SK-N-SH (cell line): ENCODE data around the gene LRP5. TPM values are rescaled to one million over a fixed set of nuclear protein-coding genes. Genes with fewer than 3 reads are reported as not detected.
"Not testable (repeated sequence)": the region's sequence is repeated elsewhere in the genome, so short reads cannot be mapped to it uniquely, and the experiment has no call there.

Source experiments
- CTCF ChIA-PET: fragments of 300-600, 350-600 bp; formaldehyde crosslinking; extraction: SDS; loops from one replicate; lab custom pipeline; 2021; lab: Yijun Ruan, JAX
- POLR2A ChIA-PET: fragments of 350-600 bp; sonication (Branson Sonifier 250); formaldehyde crosslinking; extraction: SDS; loops from one replicate; lab custom pipeline; 2020; ENCODE audit warnings: antibody characterized with exemption, inconsistent platforms; lab: Yijun Ruan, JAX
- DNase-seq: peaks from one replicate; pipeline ENCODE4 v3.0.0; 2012
- H2AFZ ChIP-seq: fragments of 200-600 bp; sonication (generic); 2 replicates; pipeline ENCODE4 v1.8.1; 2016; ENCODE audit warnings: antibody characterized with exemption, mild to moderate bottlenecking, low read depth
- H3F3A ChIP-seq: fragments of 200-600 bp; sonication (generic); replicated peaks from 2 replicates; pipeline ENCODE3; 2016; ENCODE audit warnings: antibody characterized with exemption, mild to moderate bottlenecking; ENCODE audit not compliant: insufficient read depth
- H3K27ac ChIP-seq, 2 experiments: fragments of 200-500 bp in 1 of 2; fragments of 200-600 bp in 1 of 2; sonication (Bioruptor generic) in 1 of 2; sonication (generic), shearing (Covaris generic) in 1 of 2; 2 replicates each; pipeline versions ENCODE4 v1.5.1 to v1.6.1; 2014 to 2016; ENCODE audit warnings: low read depth in 2 of 2, inconsistent platforms in 1 of 2, low read length in 1 of 2, mild to moderate bottlenecking in 1 of 2, mixed read lengths in 1 of 2
- H3K27me3 ChIP-seq: fragments of 200-600 bp; sonication (generic), shearing (Covaris generic); 2 replicates; pipeline ENCODE4 v1.6.1; 2016; ENCODE audit warnings: mixed run types; ENCODE audit not compliant: insufficient read depth
- H3K36me3 ChIP-seq, 2 experiments: fragments of 200-500 bp in 1 of 2; fragments of 200-600 bp in 1 of 2; sonication (Bioruptor generic) in 1 of 2; sonication (generic) in 1 of 2; replicated peaks in 1 of 2; 2 replicates each; pipeline versions ENCODE3 to v1.5.1; 2014 to 2016; ENCODE audit warnings: low read length in 1 of 2, mild to moderate bottlenecking in 1 of 2; ENCODE audit not compliant: insufficient read depth in 2 of 2, control insufficient read depth in 1 of 2
- H3K4me1 ChIP-seq, 2 experiments: fragments of 200-500 bp in 1 of 2; fragments of 200-600 bp in 1 of 2; sonication (Bioruptor generic) in 1 of 2; sonication (generic), shearing (Covaris generic) in 1 of 2; 2 replicates each; pipeline versions ENCODE4 v1.5.1 to v1.6.1; 2014 to 2016; ENCODE audit warnings: low read depth in 1 of 2, low read length in 1 of 2, mixed run types in 1 of 2; ENCODE audit not compliant: insufficient read depth in 2 of 2, control insufficient read depth in 1 of 2
- H3K4me2 ChIP-seq: fragments of 200-600 bp; sonication (generic), shearing (Covaris generic); 2 replicates; pipeline ENCODE4 v1.6.1; 2017; ENCODE audit warnings: mixed run types
- H3K4me3 ChIP-seq, 2 experiments: fragments of 200-500 bp in 1 of 2; fragments of 200-600 bp in 1 of 2; sonication (Bioruptor generic) in 1 of 2; sonication (generic), shearing (Covaris generic) in 1 of 2; 2 replicates each; pipeline versions ENCODE4 v1.5.1 to v1.8.1; 2014 to 2016; ENCODE audit warnings: low read depth in 2 of 2, inconsistent platforms in 1 of 2, low read length in 1 of 2, mild to moderate bottlenecking in 1 of 2, mixed read lengths in 1 of 2, moderate library complexity in 1 of 2
- H3K79me2 ChIP-seq: fragments of 200-600 bp; sonication (generic); 2 replicates; pipeline ENCODE4 v1.8.1; 2017; ENCODE audit warnings: mild to moderate bottlenecking; ENCODE audit not compliant: insufficient read depth
- H3K9ac ChIP-seq: fragments of 200-600 bp; sonication (generic); 2 replicates; pipeline ENCODE4 v1.6.1; 2017; ENCODE audit warnings: mixed run types
- H3K9me2 ChIP-seq: fragments of 200-600 bp; sonication (generic); 2 replicates; pipeline ENCODE4 v1.6.1; 2017; ENCODE audit warnings: mixed run types
- H3K9me3 ChIP-seq: fragments of 200-600 bp; sonication (generic); 2 replicates; pipeline ENCODE4 v1.6.1; 2017; ENCODE audit warnings: mixed run types, mild to moderate bottlenecking, moderate library complexity
- H4K20me1 ChIP-seq: fragments of 200-600 bp; sonication (generic); 2 replicates; pipeline ENCODE4 v1.6.1; 2017; ENCODE audit warnings: mild to moderate bottlenecking, mixed run types; ENCODE audit not compliant: insufficient read depth
- EZH2phosphoT487 ChIP-seq: fragments of 200-600 bp; sonication (generic); IDR thresholded peaks from 2 replicates; pipeline ENCODE4 v1.6.1; 2017; ENCODE audit warnings: low read depth, mixed run types, mild to moderate bottlenecking, antibody characterized with exemption, moderate library complexity, borderline replicate concordance
- FOXM1 ChIP-seq: IDR thresholded peaks from 2 replicates; pipeline ENCODE4 v1.4.0; 2012; ENCODE audit warnings: low read depth, mild to moderate bottlenecking
- JUND ChIP-seq: IDR thresholded peaks from 2 replicates; pipeline ENCODE4 v1.4.0; 2012
- NRF1 ChIP-seq: IDR thresholded peaks from 2 replicates; pipeline ENCODE4 v1.6.1; 2012; ENCODE audit warnings: low read depth, mild to moderate bottlenecking, low read length
- POLR2AphosphoS5 ChIP-seq: IDR thresholded peaks from 2 replicates; pipeline ENCODE4 v1.6.1; 2012; ENCODE audit warnings: low read depth, low read length
- RAD21 ChIP-seq: IDR thresholded peaks from 2 replicates; pipeline ENCODE4 v1.6.1; 2012; ENCODE audit warnings: mild to moderate bottlenecking, low read length
- RCOR1 ChIP-seq: fragments of 150-350 bp; IDR thresholded peaks from 2 replicates; pipeline ENCODE4 v1.6.1; 2017; ENCODE audit warnings: antibody characterized with exemption, low read length
- RXRA ChIP-seq: IDR thresholded peaks from 2 replicates; pipeline ENCODE4 v1.4.0; 2012; ENCODE audit warnings: low read depth, mild to moderate bottlenecking, borderline replicate concordance
- SMC3 ChIP-seq: IDR thresholded peaks from 2 replicates; pipeline ENCODE4 v1.6.1; 2012; ENCODE audit warnings: low read depth, low read length, improper control_type of control experiment
- TAF1 ChIP-seq: IDR thresholded peaks from 2 replicates; pipeline ENCODE4 v1.6.1; 2012; ENCODE audit warnings: low read depth, mild to moderate bottlenecking, low read length, moderate library complexity, borderline replicate concordance
- WGBS: methylation state at CpG from one replicate; pipeline ENCODE4 v1.1.6; 2017; ENCODE audit warnings: low lambda C conversion rate; 5-methylcytosine and 5-hydroxymethylcytosine counted together
- polyA plus RNA-seq, 3 experiments: library from polyadenylated mRNA; depleted of rRNA; stranded (reverse); fragments of >200 nt; gene quantifications; 2 replicates each; pipeline ENCODE4 v1.2.3, GENCODE V29; 2012
- TF ChIP-seq, protein P1 (sequence below): fragments of 200-600 bp; sonication (generic); IDR thresholded peaks from 2 replicates; pipeline ENCODE4 v1.6.1; 2017; ENCODE audit warnings: antibody characterized with exemption, mild to moderate bottlenecking, moderate library complexity
- TF ChIP-seq, protein P2 (sequence below): IDR thresholded peaks from 2 replicates; pipeline ENCODE4 v1.4.0; 2012; ENCODE audit warnings: low read depth, borderline replicate concordance
- TF ChIP-seq, protein P3 (sequence below): IDR thresholded peaks from 2 replicates; pipeline ENCODE4 v1.4.0; 2012; ENCODE audit warnings: low read depth, borderline replicate concordance

The LRP5 gene
- polyA plus RNA-seq, 1 of the 3 experiments (the other 2 are of a cell fraction) = 15.0 TPM

DNA sequence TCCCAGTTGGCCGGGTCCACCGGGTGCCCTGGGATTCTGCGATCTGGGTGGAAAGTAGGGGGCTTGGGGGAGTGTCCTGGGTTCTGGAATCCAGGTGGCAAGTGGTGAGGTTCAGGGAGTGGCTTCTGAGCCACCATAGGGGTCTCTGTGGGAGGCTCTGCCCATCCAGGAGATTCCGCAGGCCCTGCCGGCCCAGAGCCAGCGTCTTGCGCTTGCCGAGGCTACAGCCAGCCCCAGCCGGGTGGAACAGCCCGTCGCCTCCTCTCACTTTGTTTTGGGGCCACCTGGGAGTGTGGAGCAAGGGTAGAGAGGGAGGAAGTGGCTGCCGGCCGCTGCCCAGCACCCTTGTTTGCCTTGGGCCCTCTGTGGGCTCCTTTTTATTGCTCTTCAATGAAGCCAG lies 87.5 kb downstream of the LRP5 start:
- peaks cover 0 to 26% of the 10 kb centered on the region in 2 experiments; a peak in 2 of 4 replicates for H3K4me1 ChIP-seq
- H3K9ac ChIP-seq = no peak overlapping the region
- no peaks in the 10 kb centered on the region for H3K79me2 ChIP-seq
- H4K20me1 ChIP-seq = no peaks in the 10 kb centered on the region; the same call in 1 of the 2 replicates
- H3F3A ChIP-seq = no peaks in the 10 kb centered on the region
- peak overlapping the region in 1 of 2 experiments; percentile 88; a peak in 2 of 4 replicates for H3K27ac ChIP-seq
- no peaks in the 10 kb centered on the region for H3K9me2 ChIP-seq
- peaks cover 0 to 14% of the 10 kb centered on the region in 2 experiments for H3K36me3 ChIP-seq
- no peak overlapping the region for H3K4me2 ChIP-seq
- ChIA-PET CTCF (interaction anchor here (1.4 to 2.0 kb wide), 2 partner anchors 102 to 142 kb away, joined by 6 read pairs; no protein-coding TSS in a partner anchor), POLR2A (no interaction called here)
- no peak overlapping the region for H3K4me3 ChIP-seq
- H3K9me3 ChIP-seq = no peaks in the 10 kb centered on the region
- no peak for TF ChIP-seq SMC3
- TF ChIP-seq, protein P1, sequence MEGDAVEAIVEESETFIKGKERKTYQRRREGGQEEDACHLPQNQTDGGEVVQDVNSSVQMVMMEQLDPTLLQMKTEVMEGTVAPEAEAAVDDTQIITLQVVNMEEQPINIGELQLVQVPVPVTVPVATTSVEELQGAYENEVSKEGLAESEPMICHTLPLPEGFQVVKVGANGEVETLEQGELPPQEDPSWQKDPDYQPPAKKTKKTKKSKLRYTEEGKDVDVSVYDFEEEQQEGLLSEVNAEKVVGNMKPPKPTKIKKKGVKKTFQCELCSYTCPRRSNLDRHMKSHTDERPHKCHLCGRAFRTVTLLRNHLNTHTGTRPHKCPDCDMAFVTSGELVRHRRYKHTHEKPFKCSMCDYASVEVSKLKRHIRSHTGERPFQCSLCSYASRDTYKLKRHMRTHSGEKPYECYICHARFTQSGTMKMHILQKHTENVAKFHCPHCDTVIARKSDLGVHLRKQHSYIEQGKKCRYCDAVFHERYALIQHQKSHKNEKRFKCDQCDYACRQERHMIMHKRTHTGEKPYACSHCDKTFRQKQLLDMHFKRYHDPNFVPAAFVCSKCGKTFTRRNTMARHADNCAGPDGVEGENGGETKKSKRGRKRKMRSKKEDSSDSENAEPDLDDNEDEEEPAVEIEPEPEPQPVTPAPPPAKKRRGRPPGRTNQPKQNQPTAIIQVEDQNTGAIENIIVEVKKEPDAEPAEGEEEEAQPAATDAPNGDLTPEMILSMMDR = no peak
- no peak for TF ChIP-seq POLR2AphosphoS5
- TF ChIP-seq NRF1 = no peak
- TF ChIP-seq RXRA = no peak
- no peak for TF ChIP-seq TAF1
- TF ChIP-seq FOXM1 = no peak
- TF ChIP-seq JUND = no peak
- no peak for TF ChIP-seq RAD21
- no peak for TF ChIP-seq RCOR1
- TF ChIP-seq, protein P2, sequence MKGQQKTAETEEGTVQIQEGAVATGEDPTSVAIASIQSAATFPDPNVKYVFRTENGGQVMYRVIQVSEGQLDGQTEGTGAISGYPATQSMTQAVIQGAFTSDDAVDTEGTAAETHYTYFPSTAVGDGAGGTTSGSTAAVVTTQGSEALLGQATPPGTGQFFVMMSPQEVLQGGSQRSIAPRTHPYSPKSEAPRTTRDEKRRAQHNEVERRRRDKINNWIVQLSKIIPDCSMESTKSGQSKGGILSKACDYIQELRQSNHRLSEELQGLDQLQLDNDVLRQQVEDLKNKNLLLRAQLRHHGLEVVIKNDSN = no peak
- TF ChIP-seq EZH2phosphoT487 = no peak
- TF ChIP-seq, protein P3, sequence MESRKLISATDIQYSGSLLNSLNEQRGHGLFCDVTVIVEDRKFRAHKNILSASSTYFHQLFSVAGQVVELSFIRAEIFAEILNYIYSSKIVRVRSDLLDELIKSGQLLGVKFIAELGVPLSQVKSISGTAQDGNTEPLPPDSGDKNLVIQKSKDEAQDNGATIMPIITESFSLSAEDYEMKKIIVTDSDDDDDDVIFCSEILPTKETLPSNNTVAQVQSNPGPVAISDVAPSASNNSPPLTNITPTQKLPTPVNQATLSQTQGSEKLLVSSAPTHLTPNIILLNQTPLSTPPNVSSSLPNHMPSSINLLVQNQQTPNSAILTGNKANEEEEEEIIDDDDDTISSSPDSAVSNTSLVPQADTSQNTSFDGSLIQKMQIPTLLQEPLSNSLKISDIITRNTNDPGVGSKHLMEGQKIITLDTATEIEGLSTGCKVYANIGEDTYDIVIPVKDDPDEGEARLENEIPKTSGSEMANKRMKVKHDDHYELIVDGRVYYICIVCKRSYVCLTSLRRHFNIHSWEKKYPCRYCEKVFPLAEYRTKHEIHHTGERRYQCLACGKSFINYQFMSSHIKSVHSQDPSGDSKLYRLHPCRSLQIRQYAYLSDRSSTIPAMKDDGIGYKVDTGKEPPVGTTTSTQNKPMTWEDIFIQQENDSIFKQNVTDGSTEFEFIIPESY = no peak
- no peaks in the 10 kb centered on the region for H3K27me3 ChIP-seq
- DNase-seq = no peak
- WGBS = 92% methylated on average over 3 of the region's 13 CpGs
- no peak overlapping the region for H2AFZ ChIP-seq

DNA sequence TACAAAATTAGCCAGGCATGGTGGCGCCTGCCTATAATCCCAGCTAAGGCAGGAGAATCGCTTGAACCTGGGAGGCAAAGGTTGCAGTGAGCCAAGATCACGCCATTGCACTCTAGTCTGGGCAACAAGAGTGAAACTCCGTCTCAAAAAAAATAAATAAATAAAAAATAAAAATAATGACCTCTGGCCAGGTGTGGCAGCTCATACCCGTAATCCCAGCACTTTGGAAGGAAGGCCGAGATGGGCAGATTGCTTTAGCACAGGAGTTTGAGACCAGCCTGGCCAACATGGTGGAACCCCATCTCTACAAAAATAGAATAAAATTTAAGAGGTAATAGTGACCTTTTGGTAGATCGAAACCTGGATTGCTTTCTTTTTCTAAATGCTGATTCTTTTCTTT lies 88.2 kb downstream of the LRP5 start:
- CTCF ChIA-PET = interaction anchor here (1.7 to 2.6 kb wide), 3 partner anchors 17 to 143 kb away, joined by 4 to 9 read pairs (median 6); no protein-coding TSS in a partner anchor
- POLR2A ChIA-PET = not testable (repeated sequence)

More for the DNA sequence above, 88.2 kb downstream of the LRP5 start:
- H2AFZ ChIP-seq, H3K9me2 ChIP-seq, H3K27ac ChIP-seq, H3K4me2 ChIP-seq, H3K9ac ChIP-seq, H3K27me3 ChIP-seq, H3K79me2 ChIP-seq, H3K9me3 ChIP-seq, H3F3A ChIP-seq, DNase-seq, H3K4me3 ChIP-seq, H4K20me1 ChIP-seq: not testable (repeated sequence)
- Histone ChIP-seq H3K36me3 (peaks cover 0 to 14% of the 10 kb centered on the region in 2 experiments), H3K4me1 (peaks cover 0 to 26% of the 10 kb centered on the region in 2 experiments; a peak in 2 of 4 replicates)
- WGBS = over 99% methylated on average over 7 of the region's 7 CpGs
